ENCODE measurements around the gene APOBEC4.
"Not testable (repeated sequence)": the region's sequence is repeated elsewhere in the genome, so short reads cannot be mapped to it uniquely, and the experiment has no call there.

Gene APOBEC4

DNA sequence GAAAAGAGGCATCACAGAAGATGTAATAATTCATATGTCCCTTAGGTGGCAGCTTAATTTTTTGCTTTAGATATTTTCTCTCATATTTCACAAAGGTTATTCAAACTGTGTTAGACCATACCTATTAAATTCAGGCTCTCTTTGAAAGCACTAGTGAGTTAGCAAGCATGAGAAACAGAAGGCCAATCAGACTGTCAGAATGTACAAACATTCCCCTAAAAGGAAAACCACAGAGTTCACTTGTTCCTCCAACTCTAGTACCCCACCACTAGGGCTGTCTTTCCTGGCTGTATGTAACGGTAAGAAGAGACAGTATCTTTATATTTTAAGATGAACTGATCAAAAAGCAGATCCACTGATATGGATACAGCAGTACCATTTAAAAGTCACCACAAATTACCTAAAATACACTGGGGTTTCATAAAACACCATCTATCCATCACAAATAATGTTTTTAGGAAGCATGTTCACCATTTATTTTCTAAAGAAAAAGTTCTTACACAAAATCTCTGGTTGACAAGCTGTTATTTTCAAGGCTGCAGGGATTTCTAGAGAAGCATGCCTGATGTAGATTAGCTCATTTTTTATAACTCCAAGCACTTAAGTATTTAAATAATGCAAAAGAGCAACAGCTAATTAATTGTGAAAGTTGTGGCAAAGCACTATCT lies 19.3 kb downstream of the APOBEC4 start:
- peak overlapping the region; percentile 93; the same call in 1 of the 2 replicates for H3K9ac ChIP-seq (ENCODE audit: low read depth, low read length)
- no peaks in the 10 kb centered on the region for H3K36me3 ChIP-seq (ENCODE audit: insufficient read depth, low read length)
- H3K4me1 ChIP-seq (ENCODE audit: insufficient read depth, low read length), result no peaks in the 10 kb centered on the region
- no peaks in the 10 kb centered on the region for H3K9me3 ChIP-seq (ENCODE audit: control insufficient read depth, insufficient read depth, low read length)

DNA sequence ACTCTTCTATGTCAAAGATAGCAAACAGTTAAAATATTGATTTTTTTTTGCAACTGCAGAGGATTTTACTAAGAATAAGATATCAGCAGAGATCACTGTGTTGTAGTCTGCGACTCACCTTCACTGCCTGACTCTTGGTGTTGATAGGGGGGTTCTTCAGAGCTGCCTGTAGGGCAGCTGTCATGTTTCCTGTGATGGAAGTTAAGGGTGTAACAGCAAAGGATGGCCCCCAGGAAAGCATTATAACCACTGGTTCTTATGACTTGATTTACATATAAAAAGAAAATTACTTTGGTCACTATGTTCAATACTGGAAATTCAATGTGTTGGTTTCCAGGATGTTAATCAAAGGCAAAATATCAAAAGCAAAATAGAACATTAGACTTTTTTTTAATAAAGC lies 20.2 kb downstream of the APOBEC4 start:
- H3K9me3 ChIP-seq (ENCODE audit: control insufficient read depth, insufficient read depth, low read length), result no peaks in the 10 kb centered on the region
- no peak overlapping the region for H3K9ac ChIP-seq (ENCODE audit: low read depth, low read length)
- H3K4me1 ChIP-seq (ENCODE audit: insufficient read depth, low read length), result no peaks in the 10 kb centered on the region
- H3K36me3 ChIP-seq (ENCODE audit: insufficient read depth, low read length), result no peaks in the 10 kb centered on the region

DNA sequence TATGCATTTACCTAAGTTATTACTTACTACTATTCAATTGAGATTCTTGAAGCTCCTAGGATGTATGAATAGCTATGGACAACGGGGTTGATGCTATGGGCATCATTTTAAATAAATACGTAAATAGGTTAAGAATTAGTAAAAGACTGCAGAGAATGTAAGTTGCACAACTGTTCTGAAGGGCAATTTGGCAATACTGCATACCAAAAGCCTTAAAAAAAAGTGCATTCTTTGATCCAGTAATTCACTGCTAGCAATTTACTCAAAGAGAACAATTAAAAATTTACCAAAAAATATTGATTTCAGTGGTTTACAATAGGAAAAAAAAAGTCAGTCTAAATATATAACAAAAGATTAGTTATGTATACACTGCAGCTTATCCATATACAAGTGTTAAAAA lies 21.0 kb downstream of the APOBEC4 start:
- H3K36me3 ChIP-seq (ENCODE audit: insufficient read depth, low read length), result no peaks in the 10 kb centered on the region
- H3K4me1 ChIP-seq (ENCODE audit: insufficient read depth, low read length), result no peaks in the 10 kb centered on the region
- no peak overlapping the region for H3K9ac ChIP-seq (ENCODE audit: low read depth, low read length)
- H3K9me3 ChIP-seq (ENCODE audit: control insufficient read depth, insufficient read depth, low read length), result no peaks in the 10 kb centered on the region

DNA sequence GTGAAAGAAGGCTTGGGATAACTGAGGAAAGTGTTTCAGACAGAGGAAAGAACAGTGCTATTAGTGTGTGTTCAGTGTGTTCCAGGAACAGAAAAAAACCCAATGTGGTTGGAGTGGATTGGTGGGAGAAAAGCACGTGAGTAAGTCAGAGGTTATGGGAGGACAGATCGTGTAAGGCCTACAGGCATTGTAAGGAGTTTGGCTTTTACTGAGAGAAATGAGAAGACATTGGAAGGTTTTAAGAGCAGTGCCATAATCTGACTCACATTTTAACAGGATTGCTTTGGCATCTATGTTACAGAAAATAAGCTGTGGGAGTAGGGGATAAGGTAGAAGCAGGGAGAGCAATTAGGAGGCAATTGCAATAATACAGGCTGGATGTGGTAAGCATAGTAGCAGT lies 22.4 kb downstream of the APOBEC4 start:
- no peak overlapping the region for H3K9ac ChIP-seq (ENCODE audit: low read depth, low read length)
- H3K4me1 ChIP-seq (ENCODE audit: insufficient read depth, low read length), result no peaks in the 10 kb centered on the region
- no peaks in the 10 kb centered on the region for H3K36me3 ChIP-seq (ENCODE audit: insufficient read depth, low read length)
- H3K9me3 ChIP-seq (ENCODE audit: control insufficient read depth, insufficient read depth, low read length), result no peaks in the 10 kb centered on the region

DNA sequence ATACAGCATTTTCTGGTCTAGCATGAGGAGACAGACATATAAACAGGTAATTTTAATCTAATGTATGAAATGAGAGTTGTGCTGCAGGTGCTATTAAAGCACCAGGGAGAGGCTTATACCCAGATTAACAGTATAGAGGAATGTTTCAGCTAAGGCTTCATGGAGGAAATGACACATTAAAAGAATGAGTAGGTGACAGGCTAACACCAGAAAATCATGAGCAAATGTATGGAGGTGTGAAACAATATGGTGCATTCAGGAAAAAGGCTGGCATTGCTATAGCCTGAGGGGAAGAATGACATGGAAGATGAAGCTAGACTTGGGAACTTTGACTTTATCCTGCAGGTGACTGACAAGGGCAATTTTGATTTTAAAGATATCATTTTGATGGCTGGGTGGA lies 24.6 kb downstream of the APOBEC4 start:
- H3K36me3 ChIP-seq (ENCODE audit: insufficient read depth, low read length), result no peaks in the 10 kb centered on the region; the same call in 1 of the 2 replicates

DNA sequence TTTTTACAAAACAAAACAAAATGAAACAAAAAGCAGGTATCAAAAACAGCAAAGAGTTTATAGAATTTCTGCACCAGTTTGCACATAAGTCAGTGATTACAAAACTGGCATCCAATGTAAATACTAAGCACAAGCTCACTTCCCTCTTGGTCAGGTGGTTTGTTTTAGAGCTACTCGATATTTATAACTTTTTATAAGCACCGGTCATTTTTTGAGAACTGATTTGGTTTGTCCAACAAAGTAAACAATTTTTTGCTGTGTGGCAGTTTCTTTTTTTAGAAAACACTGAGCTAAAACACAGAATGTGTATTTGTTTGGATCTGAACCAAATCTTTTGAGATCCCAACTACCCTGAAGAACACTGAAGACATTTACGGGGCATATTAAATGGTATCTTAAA lies 26.9 kb downstream of the APOBEC4 start:
- H3K4me1 ChIP-seq (ENCODE audit: insufficient read depth, low read length); H3K36me3 ChIP-seq (ENCODE audit: insufficient read depth, low read length); H3K9ac ChIP-seq (ENCODE audit: low read depth, low read length); H3K9me3 ChIP-seq (ENCODE audit: control insufficient read depth, insufficient read depth, low read length): not testable (repeated sequence)

More for the DNA sequence above, 24.6 kb downstream of the APOBEC4 start:
- Histone ChIP-seq H3K9me3 (ENCODE audit: control insufficient read depth, insufficient read depth, low read length) (no peaks in the 10 kb centered on the region), H3K4me1 (ENCODE audit: insufficient read depth, low read length) (no peaks in the 10 kb centered on the region), H3K9ac (ENCODE audit: low read depth, low read length) (no peak overlapping the region)

DNA sequence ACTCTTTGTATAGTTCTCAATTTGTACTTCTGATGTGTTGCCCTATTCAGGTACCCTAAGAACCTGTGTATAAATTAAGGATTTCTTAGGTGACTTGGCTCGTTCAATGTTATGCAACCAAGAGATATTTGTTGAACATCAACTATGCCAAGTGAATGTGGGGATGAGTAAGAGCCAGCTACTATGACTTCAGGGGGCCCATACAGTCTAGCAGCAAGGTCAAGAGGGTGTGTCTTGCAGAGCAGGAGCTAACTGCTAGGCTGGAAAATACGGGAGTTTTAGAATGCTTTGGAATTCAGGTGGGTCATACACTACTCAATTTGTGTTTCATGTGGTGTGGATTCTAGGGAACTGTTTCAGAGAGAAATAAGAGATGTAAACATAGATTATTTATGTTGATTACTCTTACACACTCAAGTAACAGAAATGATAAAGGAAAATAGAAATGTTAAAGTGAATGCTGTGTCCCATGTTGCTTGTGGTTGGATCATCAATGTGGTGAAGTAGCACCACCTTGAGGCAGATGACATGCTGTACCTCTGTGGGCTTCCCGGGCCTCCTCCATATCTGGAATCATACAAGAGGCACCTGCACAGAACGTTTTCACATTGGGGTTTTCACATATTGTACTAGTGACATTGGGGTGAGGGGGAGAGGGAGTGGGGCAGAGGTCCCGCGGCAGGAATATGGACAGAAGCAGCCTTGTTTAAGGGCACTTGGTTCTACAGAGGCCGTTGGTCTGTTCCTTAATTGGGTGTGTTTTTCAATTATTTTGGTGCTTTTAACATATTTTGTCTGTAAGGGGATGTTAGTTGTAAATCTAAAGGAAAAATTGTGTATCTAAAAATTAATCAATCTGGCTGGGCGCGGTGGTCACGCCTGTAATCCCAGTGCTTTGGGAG lies 30.0 kb downstream of the APOBEC4 start:
- Histone ChIP-seq H3K9ac (ENCODE audit: low read depth, low read length) (no peak overlapping the region; the same call in 1 of the 2 replicates), H3K36me3 (ENCODE audit: insufficient read depth, low read length) (no peaks in the 10 kb centered on the region; the same call in 1 of the 2 replicates), H3K4me1 (ENCODE audit: insufficient read depth, low read length) (peaks cover 22% of the 10 kb centered on the region), H3K9me3 (ENCODE audit: control insufficient read depth, insufficient read depth, low read length) (no peaks in the 10 kb centered on the region)

DNA sequence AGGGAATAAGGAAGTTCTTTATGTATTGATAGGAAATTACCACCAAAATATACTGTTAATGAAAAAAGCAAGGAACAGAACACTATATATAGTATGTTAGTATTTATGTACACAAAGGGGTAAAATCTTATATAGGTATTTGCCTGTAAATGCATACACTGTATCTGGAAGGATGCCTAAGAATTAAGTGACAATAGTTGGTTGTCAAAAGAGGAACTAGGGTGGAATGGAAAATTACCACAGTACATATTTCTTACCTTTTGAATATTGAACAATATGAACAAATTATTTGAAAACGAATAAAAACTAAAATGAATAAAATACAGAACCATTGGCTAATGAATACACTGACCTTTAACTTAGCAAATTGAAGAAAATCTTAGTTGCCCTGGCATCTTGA lies 31.1 kb downstream of the APOBEC4 start:
- Histone ChIP-seq H3K4me1 (ENCODE audit: insufficient read depth, low read length) (peaks cover 22% of the 10 kb centered on the region), H3K36me3 (ENCODE audit: insufficient read depth, low read length) (no peaks in the 10 kb centered on the region; the same call in 1 of the 2 replicates), H3K9me3 (ENCODE audit: control insufficient read depth, insufficient read depth, low read length) (no peaks in the 10 kb centered on the region), H3K9ac (ENCODE audit: low read depth, low read length) (no peak overlapping the region)

DNA sequence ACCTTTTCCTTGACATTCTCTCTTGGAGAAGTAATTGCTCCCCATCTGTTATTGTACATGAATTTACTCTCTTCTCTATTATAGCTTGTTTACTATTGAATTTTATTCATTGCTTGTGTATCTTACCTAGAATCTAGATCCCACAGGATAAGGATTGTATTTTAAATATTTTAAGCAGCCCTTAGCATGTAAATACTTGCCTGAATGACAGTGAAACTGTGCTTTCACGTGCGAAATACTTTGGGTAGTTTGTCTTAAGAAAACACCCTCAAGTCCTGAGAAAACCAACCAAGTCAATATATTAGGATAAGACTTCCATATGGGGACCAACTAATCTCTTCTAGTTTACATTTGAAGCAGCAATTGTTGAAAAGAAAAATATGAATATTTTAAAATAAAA lies 32.8 kb downstream of the APOBEC4 start:
- Histone ChIP-seq H3K36me3 (ENCODE audit: insufficient read depth, low read length) (no peaks in the 10 kb centered on the region), H3K9ac (ENCODE audit: low read depth, low read length) (no peak overlapping the region), H3K4me1 (ENCODE audit: insufficient read depth, low read length) (peaks cover 22% of the 10 kb centered on the region), H3K9me3 (ENCODE audit: control insufficient read depth, insufficient read depth, low read length) (no peaks in the 10 kb centered on the region)

DNA sequence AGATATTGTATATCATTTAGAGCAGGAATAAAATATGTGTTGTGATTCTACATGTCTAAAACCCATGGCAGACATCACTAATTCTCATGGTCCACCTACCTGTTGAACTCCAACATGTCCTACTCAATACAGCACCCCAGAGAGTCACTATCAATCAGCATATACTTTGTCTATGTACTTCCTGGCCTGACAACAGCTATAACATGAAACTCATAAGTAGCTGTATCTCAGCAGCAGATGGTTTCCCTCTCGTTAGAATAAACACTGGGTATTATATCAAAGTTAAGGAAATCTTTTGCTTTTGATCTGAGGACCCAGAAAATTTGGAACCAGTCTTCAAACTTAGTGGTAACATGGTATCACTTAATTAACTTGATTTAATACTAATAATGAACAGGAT lies 33.3 kb downstream of the APOBEC4 start:
- Histone ChIP-seq H3K9me3 (ENCODE audit: control insufficient read depth, insufficient read depth, low read length) (no peaks in the 10 kb centered on the region), H3K36me3 (ENCODE audit: insufficient read depth, low read length) (no peaks in the 10 kb centered on the region), H3K4me1 (ENCODE audit: insufficient read depth, low read length) (peaks cover 22% of the 10 kb centered on the region), H3K9ac (ENCODE audit: low read depth, low read length) (no peak overlapping the region)

DNA sequence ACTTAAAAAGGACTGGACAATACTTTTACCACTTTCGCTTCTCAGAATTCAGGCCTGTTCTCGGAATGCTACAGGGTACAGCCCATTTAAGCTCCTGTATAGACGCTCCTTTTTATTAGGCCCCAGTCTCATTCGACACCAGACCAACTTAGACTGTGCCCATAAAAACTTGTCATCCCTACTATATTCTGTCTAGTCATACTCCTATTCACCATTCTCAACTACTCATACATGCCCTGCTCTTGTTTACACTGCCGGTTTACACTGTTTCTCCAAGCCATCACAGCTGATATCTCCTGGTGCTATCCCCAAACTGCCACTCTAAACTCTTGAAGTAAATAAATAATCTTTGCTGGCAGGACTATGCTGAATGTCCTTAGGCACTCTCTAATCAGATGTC lies 34.9 kb downstream of the APOBEC4 start:
- not testable (repeated sequence) for H3K9me3 ChIP-seq (ENCODE audit: control insufficient read depth, insufficient read depth, low read length); H3K36me3 ChIP-seq (ENCODE audit: insufficient read depth, low read length); H3K9ac ChIP-seq (ENCODE audit: low read depth, low read length)
- H3K4me1 ChIP-seq (ENCODE audit: insufficient read depth, low read length), result peaks cover 22% of the 10 kb centered on the region

DNA sequence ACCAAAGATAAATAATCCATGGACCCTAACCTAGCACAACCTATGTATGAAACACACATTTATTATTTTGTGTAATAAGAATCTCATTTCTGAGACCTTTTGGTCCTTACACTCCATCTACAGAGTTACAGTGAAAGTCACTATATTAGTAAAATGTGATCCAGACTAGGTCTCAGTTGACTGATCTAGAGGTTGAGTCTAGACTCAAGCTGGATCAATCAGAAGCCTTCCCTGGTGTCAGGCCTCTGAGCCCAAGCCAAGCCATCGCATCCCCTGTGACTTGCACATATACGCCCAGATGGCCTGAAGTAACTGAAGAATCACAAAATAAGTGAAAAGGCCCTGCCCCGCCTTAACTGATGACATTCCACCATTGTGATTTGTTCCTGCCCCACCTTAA lies 40.1 kb downstream of the APOBEC4 start:
- not testable (repeated sequence) for H3K9me3 ChIP-seq (ENCODE audit: control insufficient read depth, insufficient read depth, low read length); H3K9ac ChIP-seq (ENCODE audit: low read depth, low read length); H3K4me1 ChIP-seq (ENCODE audit: insufficient read depth, low read length); H3K36me3 ChIP-seq (ENCODE audit: insufficient read depth, low read length)

GRCh38 chr1:183612407-183612806 lies 40.7 kb downstream of the APOBEC4 start:
- no peaks in the 10 kb centered on the region for H3K9me3 ChIP-seq (ENCODE audit: control insufficient read depth, insufficient read depth, low read length)
- H3K36me3 ChIP-seq (ENCODE audit: insufficient read depth, low read length), result no peaks in the 10 kb centered on the region
- H3K9ac ChIP-seq (ENCODE audit: low read depth, low read length), result no peak overlapping the region
- H3K4me1 ChIP-seq (ENCODE audit: insufficient read depth, low read length), result no peaks in the 10 kb centered on the region

- no peak overlapping the region for H3K9ac ChIP-seq (ENCODE audit: low read depth, low read length)
- H3K4me1 ChIP-seq (ENCODE audit: insufficient read depth, low read length), result no peaks in the 10 kb centered on the region
These were observed 42.1 kb downstream of the APOBEC4 start for GRCh38 chr1:183611021-183611420.

More at GRCh38 chr1:183611021-183611420, 42.1 kb downstream of the APOBEC4 start:
- Histone ChIP-seq H3K9me3 (ENCODE audit: control insufficient read depth, insufficient read depth, low read length) (no peaks in the 10 kb centered on the region), H3K36me3 (ENCODE audit: insufficient read depth, low read length) (no peaks in the 10 kb centered on the region)

Measured in ES-I3 (cell line).